Aorta (tissue), 5 donors: ENCODE data around the gene MTHFSD. TPM values are rescaled to one million over a fixed set of nuclear protein-coding genes. Genes with fewer than 3 reads are reported as not detected.

ENCODE experiments used
- ATAC-seq: fragments of 200-7000 bp; cut with Tn5 transposase; one replicate; pipeline ENCODE4 v1.9.1; 2022; ENCODE audit warnings: moderate library complexity; ENCODE audit not compliant: low FRiP score
- DNase-seq, 2 donors: peaks; one replicate each; pipeline ENCODE4 v3.0.0-alpha.2; 2020
- H3K27ac ChIP-seq, 2 donors: one replicate each; pipeline ENCODE4 v1.5.1; 2013; ENCODE audit warnings: low read length in 2 of 2, mild to moderate bottlenecking in 2 of 2, moderate library complexity in 2 of 2, control low read depth in 1 of 2, inconsistent platforms in 1 of 2, low read depth in 1 of 2
- H3K27me3 ChIP-seq, 2 donors: one replicate each; pipeline ENCODE4 v1.6.1; 2013; ENCODE audit warnings: control low read depth in 1 of 2, low read length in 1 of 2, mild to moderate bottlenecking in 1 of 2, moderate library complexity in 1 of 2; ENCODE audit not compliant: insufficient read depth in 2 of 2, control insufficient read depth in 1 of 2
- H3K36me3 ChIP-seq, 2 donors: one replicate each; pipeline ENCODE4 v1.6.1; 2013; ENCODE audit warnings: control low read depth in 1 of 2, low read length in 1 of 2, mild to moderate bottlenecking in 1 of 2; ENCODE audit not compliant: insufficient read depth in 2 of 2, control insufficient read depth in 1 of 2
- H3K4me1 ChIP-seq, 2 donors: one replicate each; pipeline ENCODE4 v1.6.1; 2013; ENCODE audit warnings: low read length in 2 of 2, control low read depth in 1 of 2, mild to moderate bottlenecking in 1 of 2, moderate library complexity in 1 of 2; ENCODE audit not compliant: insufficient read depth in 2 of 2, control insufficient read depth in 1 of 2
- H3K4me3 ChIP-seq, 2 donors: one replicate each; pipeline ENCODE4 v1.5.1; 2013; ENCODE audit warnings: low read length in 2 of 2, control low read depth in 1 of 2, mild to moderate bottlenecking in 1 of 2
- H3K9me3 ChIP-seq: one replicate; pipeline ENCODE4 v1.6.1; 2013; ENCODE audit warnings: mild to moderate bottlenecking, low read length; ENCODE audit not compliant: control insufficient read depth
- WGBS, 2 donors: extraction: QIAGEN DNeasy Blood & Tissue Kit; methylation state at CpG; one replicate each; pipeline ENCODE4 v1.1.7; 2013; 5-methylcytosine and 5-hydroxymethylcytosine counted together
- intact Hi-C, 2 donors: fragments of 100-400 bp; cut with DNase I; formaldehyde crosslinking; loops; one replicate each; pipeline versions ENCODE4 v1.14.2 to v1.15.0; 2022
- polyA plus RNA-seq, 2 donors: library from polyadenylated mRNA; stranded (reverse); fragments of 200-250 nt; gene quantifications; one replicate each; pipeline ENCODE4 v1.2.3, GENCODE V29; 2013
- total RNA-seq, 2 donors: library from RNA; stranded (reverse); fragmentation: NEBNext Ultra II Directional; extraction: Animal tissue kit (Norgen Biotek cat#: 25700); gene quantifications; one replicate each; pipeline ENCODE4 v1.2.1, GENCODE V29; 2021
- donor health status: healthy with polysubstance abuse.
- donor health status: Bipolar disorder and iron deficiency.
- donor health status: DM: no; HTN: no; CAD: no.
- donor health status: DM: no; HTN: no; CAD: no.
- donor health status: DM: yes; HTN: yes; CAD: no.

The MTHFSD gene
- total and polyA plus RNA-seq, 4 donors: 2.3 to 23.1 (median 13.6) TPM

GRCh38 chr16:86519007-86519648 lies 35.9 kb downstream of the MTHFSD start:
- Histone ChIP-seq H3K27ac (no peak overlapping the region), H3K27me3 (no peaks in the 10 kb centered on the region), H3K4me3 (no peak overlapping the region), H3K9me3 (no peaks in the 10 kb centered on the region), H3K4me1 (no peaks in the 10 kb centered on the region), H3K36me3 (no peaks in the 10 kb centered on the region)
- peak in 1 of 2 donors; percentile 66 for DNase-seq
- WGBS, 2 donors: 82 to 86% methylated on average over 16 of the region's 16 CpGs
- no peak for ATAC-seq
- intact Hi-C loops: loop anchor here in 1 of 2 donors (2.0 kb wide), 1 partner anchor 446 kb away; no protein-coding TSS in a partner anchor

DNA sequence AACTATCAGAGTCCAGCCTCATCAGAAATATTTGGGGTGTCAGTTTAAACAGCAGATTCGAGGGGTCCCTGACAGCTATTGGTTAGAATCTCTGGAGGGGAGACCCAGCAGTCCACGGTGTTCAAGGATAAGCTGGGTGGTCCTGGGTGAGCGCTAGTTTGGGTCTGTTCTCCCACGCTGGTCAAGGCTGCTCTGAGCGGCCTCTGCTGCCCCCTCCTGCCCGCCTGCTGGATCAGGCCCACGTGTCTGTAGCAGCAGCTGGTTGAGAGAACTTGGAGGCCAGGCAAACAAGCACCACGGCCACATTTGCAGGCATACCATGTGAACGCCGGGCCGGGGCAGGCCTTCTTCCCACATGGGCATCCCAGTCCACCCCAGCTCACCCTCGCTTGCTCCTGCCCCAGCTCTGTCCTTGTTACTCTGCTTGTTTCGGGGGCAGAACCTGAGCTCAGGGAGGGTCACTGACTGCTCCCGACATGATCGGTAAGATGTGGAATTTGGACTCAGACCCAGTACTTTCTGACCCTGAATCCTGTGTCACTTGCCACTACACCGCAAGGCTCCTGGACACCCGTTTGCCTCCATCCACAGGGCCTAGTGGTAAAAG lies 37.3 kb downstream of the MTHFSD start:
- Histone ChIP-seq H3K36me3 (no peaks in the 10 kb centered on the region), H3K4me1 (no peaks in the 10 kb centered on the region), H3K9me3 (no peaks in the 10 kb centered on the region), H3K27ac (no peak overlapping the region), H3K4me3 (no peak overlapping the region), H3K27me3 (no peaks in the 10 kb centered on the region)
- DNase-seq (peak; percentile 71 to 85), ATAC-seq (peak; percentile 77)
- WGBS, 2 donors: 20 to 21% methylated on average over 17 of the region's 17 CpGs
- intact Hi-C loops: loop anchor here (2.0 kb wide), 2 partner anchors 177 to 445 kb away; no protein-coding TSS in a partner anchor

DNA sequence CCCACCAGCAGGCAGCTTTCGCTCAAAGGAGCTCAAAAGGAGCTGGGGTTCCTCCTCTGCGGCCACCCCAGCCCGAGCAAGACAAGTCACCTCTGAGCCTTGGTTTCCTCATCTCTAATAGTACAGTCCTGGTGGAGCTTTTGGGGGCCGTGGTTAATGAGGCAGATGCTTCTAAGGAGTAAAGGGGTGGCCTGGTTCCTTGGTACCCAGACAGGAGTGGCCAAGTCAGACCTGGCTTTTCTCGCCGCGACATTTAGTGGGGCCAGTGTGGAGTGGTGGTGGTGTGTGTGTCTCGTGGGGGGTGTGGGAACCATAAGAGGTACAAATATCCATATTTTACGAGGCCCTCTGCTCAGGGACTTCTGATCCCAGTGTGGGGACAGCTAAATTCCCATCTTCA lies 38.0 kb downstream of the MTHFSD start:
- Histone ChIP-seq H3K4me1 (no peaks in the 10 kb centered on the region), H3K4me3 (no peak overlapping the region), H3K9me3 (no peaks in the 10 kb centered on the region), H3K27me3 (no peaks in the 10 kb centered on the region), H3K27ac (no peak overlapping the region), H3K36me3 (no peaks in the 10 kb centered on the region)
- 41 to 44% methylated on average over 9 of the region's 9 CpGs for WGBS, 2 donors
- peak in 1 of 2 donors; percentile 36 for DNase-seq
- no peak for ATAC-seq
- intact Hi-C loops: loop anchor here (2.0 kb wide), 1 partner anchor 176 kb away; no protein-coding TSS in a partner anchor

- ATAC-seq (no peak), DNase-seq (peak in 1 of 2 donors; percentile 74)
- intact Hi-C loops: loop anchor here (2.0 kb wide), 1 partner anchor 176 kb away; no protein-coding TSS in a partner anchor
- Histone ChIP-seq H3K27me3 (no peaks in the 10 kb centered on the region), H3K27ac (no peak overlapping the region), H3K4me1 (no peaks in the 10 kb centered on the region), H3K9me3 (no peaks in the 10 kb centered on the region), H3K36me3 (no peaks in the 10 kb centered on the region), H3K4me3 (no peak overlapping the region)
- WGBS, 2 donors: 7 to 8% methylated on average over 28 to 29 of the region's 29 CpGs
Observed at GRCh38 chr16:86516623-86517003, 38.4 kb downstream of the MTHFSD start.

DNA sequence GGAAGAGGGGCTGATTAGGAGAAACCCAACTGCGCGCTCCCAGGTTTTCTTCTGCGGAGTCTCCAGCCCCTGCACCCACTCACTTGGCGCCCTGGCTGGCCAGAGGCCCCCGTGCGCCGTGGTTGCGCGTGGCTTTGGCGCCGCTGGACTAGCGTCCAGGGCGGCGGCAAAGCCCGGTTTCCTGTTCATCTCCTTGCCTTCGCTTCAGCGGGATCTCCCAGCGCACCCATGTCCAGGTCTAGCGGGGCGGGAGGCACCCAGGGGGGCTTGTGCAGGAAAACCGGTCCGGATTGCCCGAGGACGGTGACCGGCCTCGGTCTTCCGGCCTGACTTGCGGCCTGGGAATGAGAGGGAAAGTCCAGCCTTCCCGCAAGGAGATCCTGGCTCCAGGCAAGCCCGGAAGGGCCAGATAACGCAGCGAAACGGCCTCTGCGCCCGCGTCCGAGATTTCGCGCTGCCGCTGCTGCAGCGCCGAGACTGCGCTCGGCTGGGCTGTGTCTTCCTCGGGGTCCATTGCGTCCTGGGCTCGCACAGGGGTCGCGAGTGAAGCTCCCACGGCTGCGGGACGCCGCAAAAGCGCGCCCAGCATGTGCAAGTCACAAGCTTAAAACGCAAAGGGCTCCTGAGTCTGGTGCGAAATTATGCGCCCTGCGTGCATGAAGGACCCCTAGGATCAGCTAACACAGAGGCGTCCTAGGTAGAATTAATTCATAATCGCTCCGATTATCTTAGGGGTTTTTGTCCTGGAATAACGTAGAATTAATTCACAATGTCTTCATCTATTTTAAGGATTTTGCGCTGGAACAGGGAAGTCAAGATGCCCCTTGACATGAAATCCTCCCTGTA lies 39.0 kb downstream of the MTHFSD start:
- no peaks in the 10 kb centered on the region for H3K4me1 ChIP-seq
- no peak overlapping the region for H3K4me3 ChIP-seq
- WGBS, 2 donors: 4 to 6% methylated on average over 57 to 64 of the region's 64 CpGs
- no peaks in the 10 kb centered on the region for H3K36me3 ChIP-seq
- H3K27ac ChIP-seq: no peak overlapping the region
- H3K9me3 ChIP-seq: no peaks in the 10 kb centered on the region
- H3K27me3 ChIP-seq: no peaks in the 10 kb centered on the region
- DNase-seq (peak in 1 of 2 donors; percentile 69), ATAC-seq (no peak)
- intact Hi-C loops: loop anchor here (2.0 kb wide), 1 partner anchor 175 kb away; no protein-coding TSS in a partner anchor

DNA sequence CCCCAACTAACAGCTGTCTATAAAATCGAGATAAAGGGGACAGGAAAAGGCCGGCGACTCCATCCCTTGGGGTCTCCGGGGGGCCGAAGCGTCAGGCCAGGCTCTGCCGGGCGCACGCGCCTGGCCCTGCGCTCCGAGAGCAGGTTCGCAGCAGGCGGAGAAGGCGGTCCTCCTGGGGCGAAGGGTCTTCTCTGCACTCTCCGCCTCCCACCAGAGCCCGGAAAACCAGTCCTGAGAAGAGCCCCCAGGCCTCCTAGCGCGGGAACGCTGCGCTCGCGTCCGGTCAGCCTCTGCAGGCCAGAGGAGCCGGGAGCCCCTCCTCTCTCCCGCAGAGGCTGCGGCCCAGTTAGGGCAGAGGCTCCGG lies 39.6 kb downstream of the MTHFSD start:
- 9 to 10% methylated on average over 27 to 29 of the region's 29 CpGs for WGBS, 2 donors
- no peaks in the 10 kb centered on the region for H3K36me3 ChIP-seq
- H3K4me3 ChIP-seq: no peak overlapping the region
- H3K27ac ChIP-seq: no peak overlapping the region
- ATAC-seq: no peak
- H3K4me1 ChIP-seq: no peaks in the 10 kb centered on the region
- peak in 1 of 2 donors; percentile 67 for DNase-seq
- no peaks in the 10 kb centered on the region for H3K9me3 ChIP-seq
- H3K27me3 ChIP-seq: no peaks in the 10 kb centered on the region
- intact Hi-C loops: no loop called here

- H3K4me3 ChIP-seq: no peak overlapping the region
- ATAC-seq: no peak
- H3K27ac ChIP-seq: no peak overlapping the region
- DNase-seq: no peak
- no peaks in the 10 kb centered on the region for H3K9me3 ChIP-seq
- no peaks in the 10 kb centered on the region for H3K4me1 ChIP-seq
- no peaks in the 10 kb centered on the region for H3K36me3 ChIP-seq
- H3K27me3 ChIP-seq: no peaks in the 10 kb centered on the region
- intact Hi-C loops: no loop called here
- 27 to 29% methylated on average over 18 of the region's 18 CpGs for WGBS, 2 donors
Observed at GRCh38 chr16:86514481-86515376, 40.3 kb downstream of the MTHFSD start.
